ENCODE results near the gene C22orf15.
A peak's percentile ranks its signal among the peaks of the same experiment; 100 is the strongest.

C22orf15 gene

GRCh38 chr22:23769321-23769965, 6.7 kb downstream of the C22orf15 start:
- Histone ChIP-seq H3K4me2 (ENCODE audit: low read length) (peak overlapping the region; percentile 96), H3K4me1 (ENCODE audit: low read length) (peaks cover 39% of the 10 kb centered on the region)

GRCh38 chr22:23772315-23772648, 9.5 kb downstream of the C22orf15 start:
- H3K27ac ChIP-seq (ENCODE audit: low read length), result no peak overlapping the region
- no peaks in the 10 kb centered on the region for H3K9me3 ChIP-seq (ENCODE audit: insufficient read depth, low read length)
- H3K36me3 ChIP-seq (replicated peaks; ENCODE audit: low read depth, low read length), result no peaks in the 10 kb centered on the region
- H3K4me3 ChIP-seq (ENCODE audit: low read length), result peak overlapping the region; percentile 77
- TF ChIP-seq EZH2phosphoT487 (IDR thresholded peaks at IDR 0.05; ENCODE audit: low read depth) (no peak), CTCF (IDR thresholded peaks at IDR 0.05; ENCODE audit: low read depth, low read length) (no peak)
- H4K20me1 ChIP-seq (ENCODE audit: insufficient read depth, low read length), result no peaks in the 10 kb centered on the region
- peak overlapping the region; percentile 94 for H3K4me2 ChIP-seq (ENCODE audit: low read length)
- H2AFZ ChIP-seq (ENCODE audit: low read depth, low read length), result peak overlapping the region; percentile 83; the same call in 1 of the 2 replicates
- H3K4me1 ChIP-seq (ENCODE audit: low read length), result peaks cover 34% of the 10 kb centered on the region
- peak overlapping the region; percentile 71 for H3K9ac ChIP-seq (ENCODE audit: low read length)
- peaks cover 6% of the 10 kb centered on the region for H3K27me3 ChIP-seq (ENCODE audit: low read depth, low read length)
- H3K79me2 ChIP-seq (ENCODE audit: low read length), result peaks cover 9% of the 10 kb centered on the region

More at GRCh38 chr22:23769321-23769965, 6.7 kb downstream of the C22orf15 start:
- peaks cover 14% of the 10 kb centered on the region for H3K36me3 ChIP-seq (replicated peaks; ENCODE audit: low read depth, low read length)
- H4K20me1 ChIP-seq (ENCODE audit: insufficient read depth, low read length), result peaks cover 9% of the 10 kb centered on the region
- peaks cover 27% of the 10 kb centered on the region for H3K79me2 ChIP-seq (ENCODE audit: low read length)
- H3K27ac ChIP-seq (ENCODE audit: low read length), result peak overlapping the region; percentile 34; the same call in 1 of the 2 replicates
- H2AFZ ChIP-seq (ENCODE audit: low read depth, low read length), result 0 out of 2 replicates have a peak overlapping the region, but pooled peaks have one; percentile 2
- H3K27me3 ChIP-seq (ENCODE audit: low read depth, low read length), result peaks cover 6% of the 10 kb centered on the region
- no peak overlapping the region for H3K9ac ChIP-seq (ENCODE audit: low read length)
- H3K9me3 ChIP-seq (ENCODE audit: insufficient read depth, low read length), result no peaks in the 10 kb centered on the region
- TF ChIP-seq CTCF (IDR thresholded peaks at IDR 0.05; ENCODE audit: low read depth, low read length), result no peak
- no peak for TF ChIP-seq EZH2phosphoT487 (IDR thresholded peaks at IDR 0.05; ENCODE audit: low read depth)
- H3K4me3 ChIP-seq (ENCODE audit: low read length), result peak overlapping the region; percentile 0

GRCh38 chr22:23772649-23773473, 10.1 kb downstream of the C22orf15 start, which contains the start of gene MMP11:
MMP11 (plus strand) TSS chr22:23772849; CDS start chr22:23772871, 22 bp downstream.
- Histone ChIP-seq H3K79me2 (ENCODE audit: low read length) (peaks cover 3% of the 10 kb centered on the region; the same call in 1 of the 2 replicates), H3K9me3 (ENCODE audit: insufficient read depth, low read length) (no peaks in the 10 kb centered on the region), H2AFZ (ENCODE audit: low read depth, low read length) (peak within 1 kb of the TSS; percentile 83), H3K27ac (ENCODE audit: low read length) (no peak within 1 kb of the TSS), H3K9ac (ENCODE audit: low read length) (peak within 1 kb of the TSS; percentile 71), H3K4me3 (ENCODE audit: low read length) (peak within 1 kb of the TSS; percentile 77), H3K36me3 (replicated peaks; ENCODE audit: low read depth, low read length) (no peaks in the 10 kb centered on the region), H4K20me1 (ENCODE audit: insufficient read depth, low read length) (no peaks in the 10 kb centered on the region), H3K4me2 (ENCODE audit: low read length) (peak within 1 kb of the TSS; percentile 94), H3K4me1 (ENCODE audit: low read length) (peaks cover 34% of the 10 kb centered on the region), H3K27me3 (ENCODE audit: low read depth, low read length) (peaks cover 6% of the 10 kb centered on the region)
- TF ChIP-seq CTCF (IDR thresholded peaks at IDR 0.05; ENCODE audit: low read depth, low read length) (peak; percentile 27; the same call in 1 of the 2 replicates), EZH2phosphoT487 (IDR thresholded peaks at IDR 0.05; ENCODE audit: low read depth) (no peak)

Data from OCI-LY3 (cell line).